ENCODE data around the gene FRYL. TPM values are rescaled to one million over a fixed set of nuclear protein-coding genes. Genes with fewer than 3 reads are reported as not detected.
"Not testable (repeated sequence)": the region's sequence is repeated elsewhere in the genome, so short reads cannot be mapped to it uniquely, and the experiment has no call there.

The FRYL gene
- total RNA-seq, 1 donor from 2014 or later: 69.6 TPM

GRCh38 chr4:48451656-48452055 is 328.4 kb downstream of the FRYL start:
- H3K4me1 Mint-ChIP-seq (ENCODE audit: low read depth); DNase-seq (ENCODE audit: low spot score); H3K9me3 Mint-ChIP-seq; H3K27ac Mint-ChIP-seq; H3K36me3 Mint-ChIP-seq (ENCODE audit: low read depth); H3K4me3 Mint-ChIP-seq (ENCODE audit: low read depth); intact Hi-C loops (cut with micrococcal nuclease): not testable (repeated sequence)
- peaks cover 14% of the 10 kb centered on the region for H3K27me3 Mint-ChIP-seq (ENCODE audit: low read depth)

- Mint-ChIP-seq H3K4me1 (ENCODE audit: low read depth) (no peaks in the 10 kb centered on the region), H3K4me3 (ENCODE audit: low read depth) (no peak overlapping the region), H3K27me3 (ENCODE audit: low read depth) (peaks cover 9% of the 10 kb centered on the region), H3K9me3 (no peaks in the 10 kb centered on the region), H3K27ac (no peak overlapping the region), H3K36me3 (ENCODE audit: low read depth) (no peaks in the 10 kb centered on the region)
- intact Hi-C loops (cut with micrococcal nuclease): no loop called here
- DNase-seq (ENCODE audit: low spot score): no peak
Observed at GRCh38 chr4:48450740-48451139, 329.3 kb downstream of the FRYL start.

GRCh38 chr4:48449151-48449550 is 330.9 kb downstream of the FRYL start:
- H3K4me1 Mint-ChIP-seq (ENCODE audit: low read depth): no peaks in the 10 kb centered on the region
- H3K9me3 Mint-ChIP-seq: no peaks in the 10 kb centered on the region
- H3K4me3 Mint-ChIP-seq (ENCODE audit: low read depth): no peak overlapping the region
- H3K27ac Mint-ChIP-seq: no peak overlapping the region
- intact Hi-C loops (cut with micrococcal nuclease): loop anchor here (5.0 kb wide), 1 partner anchor 513 kb away; no protein-coding TSS in a partner anchor
- H3K27me3 Mint-ChIP-seq (ENCODE audit: low read depth): peaks cover 5% of the 10 kb centered on the region
- no peaks in the 10 kb centered on the region for H3K36me3 Mint-ChIP-seq (ENCODE audit: low read depth)
- DNase-seq (ENCODE audit: low spot score): no peak

Other genes with a start within 250 kb of the FRYL start
- gene OCIAD1, start 50.8 kb upstream of the FRYL start, total RNA-seq: 114 and 116 TPM in 2 replicates
- gene OCIAD2, start 126.5 kb upstream of the FRYL start, total RNA-seq: 53.5 and 63.0 TPM in 2 replicates
- gene CWH43, start 206.0 kb upstream of the FRYL start, total RNA-seq: not detected in 2 replicates

Measured in activated T-helper 2 cell treated with anti-CD3 and anti-CD28 coated beads, Interferon-gamma antibody, Interleukin-2, Interleukin-4, amounts not matched to agents 10 μg/mL and 5 μg/mL and 100 μg/mL, durations not matched to agents 14 hours and 24 hours and 36 hours (primary cell).